PC-3 (cell line): ENCODE data around the gene SNRNP70.

ENCODE experiments used
- EZH2 ChIP-seq: fragments of 300-600 bp; sonication (generic); IDR thresholded peaks from one replicate; pipeline ENCODE4 v1.6.1; 2017; ENCODE audit warnings: antibody characterized with exemption, mild to moderate bottlenecking, low read length; ENCODE audit not compliant: unreplicated experiment
- EZH2phosphoT487 ChIP-seq: fragments of 300-600 bp; sonication (generic); IDR thresholded peaks from 2 replicates; pipeline ENCODE4 v1.6.1; 2018; ENCODE audit warnings: mild to moderate bottlenecking, antibody characterized with exemption, low read length, borderline replicate concordance
- TF ChIP-seq, protein P1 (sequence below): fragments of 300-600 bp; sonication (generic); conservative IDR thresholded peaks from 2 replicates; pipeline ENCODE4 v1.5.1; 2017; ENCODE audit warnings: antibody characterized with exemption, low read depth, mild to moderate bottlenecking, low read length

DNA sequence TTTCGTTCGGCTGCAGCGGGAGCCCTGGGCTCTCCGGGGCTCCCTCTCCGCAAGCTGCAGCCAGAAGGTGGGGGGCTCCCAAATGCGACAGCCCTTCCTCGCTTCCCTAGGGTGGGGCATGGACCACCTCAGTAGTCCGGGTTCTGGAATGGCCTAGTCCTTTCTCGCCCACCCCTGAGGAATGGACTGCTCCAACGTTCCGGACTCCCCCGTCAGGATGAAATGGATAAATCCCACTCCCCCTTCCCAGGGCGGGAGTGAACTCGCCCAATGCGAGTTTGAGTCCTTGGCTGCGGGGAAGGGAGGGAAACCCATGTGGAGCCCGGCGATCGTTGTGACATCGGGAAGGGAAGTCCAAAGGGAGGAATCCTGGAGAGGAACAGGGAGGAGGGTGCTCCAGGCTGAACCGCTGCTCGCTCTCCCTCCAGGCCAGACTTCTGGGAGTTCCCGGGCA, 64.4 kb downstream of the SNRNP70 start:
- TF ChIP-seq, protein P1, sequence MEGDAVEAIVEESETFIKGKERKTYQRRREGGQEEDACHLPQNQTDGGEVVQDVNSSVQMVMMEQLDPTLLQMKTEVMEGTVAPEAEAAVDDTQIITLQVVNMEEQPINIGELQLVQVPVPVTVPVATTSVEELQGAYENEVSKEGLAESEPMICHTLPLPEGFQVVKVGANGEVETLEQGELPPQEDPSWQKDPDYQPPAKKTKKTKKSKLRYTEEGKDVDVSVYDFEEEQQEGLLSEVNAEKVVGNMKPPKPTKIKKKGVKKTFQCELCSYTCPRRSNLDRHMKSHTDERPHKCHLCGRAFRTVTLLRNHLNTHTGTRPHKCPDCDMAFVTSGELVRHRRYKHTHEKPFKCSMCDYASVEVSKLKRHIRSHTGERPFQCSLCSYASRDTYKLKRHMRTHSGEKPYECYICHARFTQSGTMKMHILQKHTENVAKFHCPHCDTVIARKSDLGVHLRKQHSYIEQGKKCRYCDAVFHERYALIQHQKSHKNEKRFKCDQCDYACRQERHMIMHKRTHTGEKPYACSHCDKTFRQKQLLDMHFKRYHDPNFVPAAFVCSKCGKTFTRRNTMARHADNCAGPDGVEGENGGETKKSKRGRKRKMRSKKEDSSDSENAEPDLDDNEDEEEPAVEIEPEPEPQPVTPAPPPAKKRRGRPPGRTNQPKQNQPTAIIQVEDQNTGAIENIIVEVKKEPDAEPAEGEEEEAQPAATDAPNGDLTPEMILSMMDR = no peak
- TF ChIP-seq EZH2 (no peak), EZH2phosphoT487 (no peak)
